Kidney tubule cell (primary cell): Measurements from ENCODE around the gene DHX8.

Source experiments
- DNase-seq: peaks from one replicate; pipeline ENCODE4 v3.0.0-alpha.2; 2018; ENCODE audit warnings: low spot score

DHX8 gene

DNA sequence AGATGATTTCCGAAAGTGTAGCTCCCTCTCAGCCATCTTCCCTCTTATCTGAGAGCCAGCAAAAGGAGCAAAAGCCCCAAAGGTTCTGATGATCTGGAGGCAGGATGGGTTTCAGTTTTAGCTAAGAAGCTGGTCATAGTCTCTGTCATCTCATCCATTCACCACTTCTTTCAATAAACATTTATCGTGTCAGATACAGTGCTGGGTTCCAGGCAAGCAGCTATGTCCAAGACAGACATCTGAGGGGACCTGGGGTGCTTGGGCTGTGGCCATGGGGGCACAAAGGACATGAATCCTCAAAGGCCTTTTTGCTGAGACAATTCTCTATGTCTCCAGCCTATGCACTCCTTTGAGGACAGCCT is 63.4 kb downstream of the DHX8 start:
- no peak for DNase-seq

DNA sequence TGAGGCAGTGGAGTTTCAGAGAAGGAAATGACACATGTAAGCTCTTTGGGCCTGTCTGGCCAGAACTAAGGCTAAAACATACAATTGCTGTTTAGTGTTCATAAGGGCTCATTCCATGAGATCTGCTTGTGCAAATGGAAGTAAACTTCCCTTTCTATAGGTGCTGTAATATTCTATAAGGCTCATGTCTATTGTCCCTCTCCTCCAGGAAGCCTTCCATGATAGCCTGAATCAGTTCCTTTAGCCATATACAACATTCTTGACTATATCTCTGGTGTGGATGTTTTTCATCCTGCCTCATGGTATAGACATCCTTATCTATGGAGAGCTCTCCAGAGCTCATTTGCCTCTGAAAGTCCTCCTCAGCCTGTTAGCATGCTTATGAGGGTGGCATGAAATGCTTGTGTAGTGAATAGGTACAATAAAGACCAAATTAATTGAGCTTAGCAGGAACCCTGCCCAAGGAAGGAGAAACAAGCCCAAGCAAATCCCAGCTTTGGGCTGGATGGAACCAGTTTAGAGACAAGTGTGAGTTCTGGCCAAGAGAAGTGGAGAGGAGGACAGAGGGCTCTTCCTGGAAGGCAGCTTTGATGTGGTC is 64.0 kb downstream of the DHX8 start:
- no peak for DNase-seq

DNA sequence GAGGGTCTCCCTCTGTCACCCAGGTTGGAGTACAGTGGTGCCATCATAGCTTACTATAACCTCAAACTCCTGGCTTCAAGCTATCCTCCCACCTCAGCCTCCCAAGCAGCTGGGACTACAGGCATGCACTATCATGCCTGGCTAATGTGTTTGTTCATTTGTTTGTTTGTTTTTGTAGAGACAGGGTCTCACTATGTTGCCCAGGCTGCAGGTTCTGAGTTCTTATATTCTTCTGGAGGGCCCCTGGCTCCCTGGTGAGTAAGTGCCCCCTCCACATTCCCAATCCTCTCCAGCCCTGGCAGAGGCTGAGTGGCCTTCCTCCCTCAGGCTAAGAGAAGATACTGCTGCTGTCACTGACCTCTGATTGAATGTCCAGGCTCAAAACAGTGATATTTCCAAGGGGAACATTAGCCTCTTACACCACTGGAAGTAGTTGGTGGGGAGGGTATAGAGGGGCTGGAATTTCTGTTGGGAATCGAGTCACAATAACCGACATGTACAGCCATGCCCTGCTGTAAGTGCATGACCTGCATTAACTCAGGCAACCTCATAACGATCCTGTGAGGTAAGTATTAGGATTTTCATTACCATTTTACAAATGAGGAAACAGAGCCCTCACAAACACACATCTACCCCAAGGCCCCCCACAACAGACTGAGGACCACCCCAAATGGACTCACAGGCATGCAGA is 65.1 kb downstream of the DHX8 start:
- DNase-seq = no peak

DNA sequence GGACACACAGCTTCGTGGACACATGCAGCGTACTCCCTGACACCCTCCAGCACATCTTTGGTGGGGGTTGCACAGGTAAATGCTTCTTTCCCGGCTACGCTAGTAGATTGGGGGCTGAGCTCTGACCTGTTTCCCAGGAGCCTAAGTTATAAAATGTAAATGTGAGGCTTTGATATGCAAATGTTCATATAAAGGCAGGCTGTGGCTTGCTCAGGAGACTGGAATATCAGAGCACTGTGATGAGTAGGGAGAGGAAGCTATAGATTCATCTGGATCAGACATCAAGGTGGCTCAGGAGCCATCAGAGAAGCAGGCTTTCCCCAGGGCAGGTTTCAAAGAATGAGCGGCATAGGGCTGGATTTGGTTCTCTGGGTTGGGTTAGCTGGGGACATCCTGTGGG is 65.7 kb downstream of the DHX8 start:
- no peak for DNase-seq

DNA sequence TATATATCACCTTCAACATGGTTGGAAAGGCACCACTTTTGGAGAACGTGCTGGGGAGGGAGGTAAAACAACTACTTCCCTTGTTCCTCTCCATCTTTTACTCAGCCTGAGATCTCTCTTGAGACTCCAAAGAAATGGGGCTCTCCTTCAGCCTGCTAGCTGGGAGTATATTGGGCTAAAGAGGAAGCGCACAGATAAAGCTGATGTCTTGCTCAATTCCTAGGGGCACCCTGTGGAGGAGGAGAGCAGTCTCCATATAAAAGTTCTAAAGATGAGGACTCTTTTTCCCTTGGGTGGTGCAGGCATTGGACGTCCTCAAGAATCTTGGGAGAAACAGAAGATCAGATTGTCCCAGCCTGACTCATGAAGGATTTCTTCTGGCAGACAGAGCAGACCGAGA is 67.0 kb downstream of the DHX8 start:
- no peak for DNase-seq

DNA sequence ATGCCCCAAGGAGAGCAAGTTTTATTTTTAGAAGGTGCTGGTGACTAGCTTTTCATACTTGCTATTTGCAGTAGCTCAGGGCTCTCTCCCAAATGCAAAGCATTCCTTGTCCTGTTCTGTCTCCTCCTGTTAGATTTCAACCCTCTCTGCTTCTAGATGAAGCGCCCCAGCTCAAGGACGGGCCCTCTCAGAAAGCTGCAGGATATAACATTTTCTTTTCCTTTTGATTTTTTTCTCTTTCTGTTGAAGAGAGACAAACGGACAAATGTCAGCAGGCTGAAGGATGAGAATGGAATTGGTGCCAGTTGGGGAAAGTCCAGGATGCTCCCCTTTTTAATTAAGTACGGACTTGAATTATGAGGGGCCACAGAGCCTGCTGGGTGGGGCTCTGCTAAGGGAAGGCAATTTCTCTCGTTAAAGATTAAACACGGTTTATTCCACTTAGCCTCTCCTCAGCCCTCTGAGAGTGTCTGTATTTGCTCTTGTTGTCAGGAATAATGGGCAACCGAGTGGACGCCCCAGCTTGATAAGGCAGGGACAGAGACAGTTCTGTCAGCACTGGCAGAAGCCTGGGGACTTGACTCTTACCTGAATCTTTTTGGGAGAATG is 68.6 kb downstream of the DHX8 start:
- DNase-seq = no peak

DNA sequence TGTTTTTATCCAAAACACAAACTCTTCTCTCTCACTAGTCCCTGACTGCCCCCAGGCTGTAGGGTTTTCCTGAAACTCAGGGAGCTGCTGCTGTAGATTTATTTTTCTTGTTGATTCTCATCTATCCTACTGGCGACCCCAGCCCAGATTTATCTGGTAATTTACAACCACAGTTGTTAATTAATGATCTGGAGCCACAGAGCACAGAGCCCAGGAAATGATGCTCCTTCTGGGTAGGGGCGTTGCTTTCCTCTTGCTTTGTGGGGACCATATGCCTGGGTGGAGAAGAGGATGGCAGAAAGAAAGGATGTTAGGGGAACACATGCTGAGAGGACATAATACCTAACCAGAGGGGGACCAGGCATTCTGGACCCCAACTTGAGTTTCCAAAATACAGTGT is 69.8 kb downstream of the DHX8 start:
- DNase-seq = no peak

DNA sequence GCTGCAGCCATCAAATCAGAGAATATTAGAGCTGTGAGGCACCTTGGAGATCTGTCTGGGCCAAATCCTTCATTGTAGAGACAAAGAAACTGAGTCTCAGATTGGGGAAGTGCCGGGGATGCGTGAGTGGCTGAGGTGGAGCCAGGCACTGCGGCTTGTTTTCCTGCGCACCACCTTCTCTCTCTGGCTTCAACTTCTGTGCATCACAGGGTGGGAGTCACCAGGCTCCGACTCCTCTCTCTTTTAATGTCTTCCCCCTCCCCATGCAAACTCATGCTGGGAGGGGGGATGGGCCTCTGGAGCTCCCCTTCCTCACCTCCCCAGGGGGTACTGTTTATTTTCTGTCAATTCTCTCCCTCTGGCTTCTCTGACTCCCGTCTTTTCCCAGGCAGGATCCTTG is 71.1 kb downstream of the DHX8 start:
- DNase-seq = no peak

DNA sequence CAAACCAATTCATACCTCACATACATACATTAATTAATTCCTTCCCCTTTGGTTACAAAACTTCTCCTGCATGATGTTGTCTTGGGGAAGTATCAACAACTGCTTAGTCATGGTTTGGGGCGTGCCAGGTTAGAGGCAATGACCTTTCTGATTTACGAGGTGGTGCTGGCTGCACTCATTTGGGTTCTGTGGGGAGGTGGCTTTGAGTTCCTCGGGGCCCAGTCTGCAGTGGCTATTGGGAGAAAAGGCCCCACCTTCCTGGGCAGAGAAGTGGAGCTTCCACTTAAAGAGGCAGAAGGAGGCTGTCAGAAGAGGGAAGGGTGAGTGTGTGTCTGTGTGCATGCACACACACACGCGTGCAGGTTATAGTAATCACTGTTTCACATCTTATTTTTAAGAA is 72.5 kb downstream of the DHX8 start:
- DNase-seq = peak; percentile 29

DNA sequence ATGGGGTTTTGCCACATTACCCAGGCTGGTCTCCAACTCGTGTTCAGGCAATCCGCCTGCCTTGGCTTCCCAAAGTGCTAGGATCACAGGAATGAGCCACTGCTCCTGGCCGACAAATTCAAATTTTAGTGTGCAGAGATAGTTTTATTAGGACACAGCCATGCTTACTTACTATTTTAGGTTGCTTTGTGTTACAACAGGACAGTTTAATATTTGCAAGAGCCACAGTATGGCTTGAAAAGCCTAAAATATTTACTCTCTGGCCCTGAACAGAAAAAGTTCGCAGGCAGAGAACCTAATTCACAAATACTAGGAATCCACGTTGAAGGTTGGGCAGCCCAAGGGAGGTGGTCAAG is 75.0 kb downstream of the DHX8 start:
- no peak for DNase-seq

DNA sequence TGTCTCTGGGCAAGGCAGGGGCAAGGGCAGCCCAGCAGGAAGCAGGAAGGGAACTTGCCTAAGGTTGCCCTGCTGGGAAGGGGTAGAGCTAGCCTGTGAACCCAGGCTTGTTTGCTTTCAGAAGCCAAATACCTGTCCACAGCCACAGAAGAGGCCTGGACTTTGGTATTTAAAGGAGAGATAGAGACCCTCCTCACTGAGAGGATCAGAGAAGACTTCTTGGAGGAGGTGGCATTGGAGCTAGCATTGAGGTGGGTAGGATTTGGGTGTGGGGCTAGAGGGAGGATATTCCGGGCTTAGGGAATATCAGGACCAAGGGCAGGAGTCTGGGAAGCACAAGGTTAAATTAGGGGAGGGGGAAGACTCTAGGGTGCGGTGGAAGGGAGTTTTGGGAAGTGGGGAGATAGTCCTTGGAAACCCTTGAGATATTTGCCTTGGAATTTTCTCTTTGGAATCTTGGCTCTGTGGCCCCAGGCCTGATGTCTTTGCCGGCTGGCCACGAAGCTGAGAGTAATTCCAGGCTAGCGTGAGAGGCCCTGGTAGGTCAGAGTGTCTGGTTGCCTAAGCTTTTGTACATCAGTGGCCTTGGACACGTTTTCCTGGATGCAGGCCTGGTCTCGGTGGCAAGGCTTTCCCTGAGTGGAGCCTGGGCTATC is 75.5 kb downstream of the DHX8 start:
- no peak for DNase-seq

DNA sequence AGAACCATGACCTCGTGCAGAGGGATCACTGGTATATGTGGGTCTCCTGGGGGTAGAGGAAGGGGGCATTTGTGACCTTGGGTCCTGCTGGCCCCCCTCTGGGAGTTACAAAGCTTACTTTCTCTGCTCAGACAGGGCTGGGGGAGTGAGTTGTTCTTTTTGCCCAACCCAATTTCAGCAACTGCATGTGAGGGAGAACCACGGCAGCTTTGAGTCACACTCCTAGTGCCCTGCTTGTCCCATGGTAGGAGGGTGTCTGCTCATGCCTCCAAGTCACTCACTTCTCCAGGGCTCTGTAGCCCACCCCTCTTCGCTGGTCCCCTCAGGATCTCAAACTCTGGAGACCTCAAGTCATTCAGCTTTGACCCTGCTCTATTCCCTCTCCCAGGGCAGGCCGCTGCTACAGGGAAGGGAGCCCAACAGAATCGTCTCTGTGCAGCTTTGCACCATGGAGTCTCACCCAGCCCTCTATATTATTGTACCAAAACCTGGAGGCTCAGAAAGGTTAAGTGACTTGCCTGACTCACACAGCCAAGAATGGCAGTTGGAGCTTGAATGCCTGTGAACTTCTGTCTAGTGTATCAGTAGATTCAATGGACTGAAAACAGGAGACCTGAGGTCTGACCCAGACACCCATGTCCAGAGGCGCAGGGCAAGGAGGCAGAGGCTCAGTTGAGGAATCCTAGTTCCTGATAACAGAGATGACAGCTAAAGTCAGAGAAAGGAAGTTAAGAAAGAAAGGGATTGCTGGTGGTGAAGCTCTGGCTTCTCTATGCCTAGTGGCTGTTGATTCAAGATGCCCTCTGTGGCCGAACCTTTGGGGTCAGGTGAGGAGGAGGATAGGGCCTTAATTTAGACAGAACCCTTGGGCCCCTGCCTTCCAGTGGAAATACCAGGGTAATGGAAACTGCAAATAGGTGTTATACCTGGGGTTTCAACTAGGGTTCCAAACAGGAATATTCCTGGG is 77.0 kb downstream of the DHX8 start:
- DNase-seq = no peak

DNA sequence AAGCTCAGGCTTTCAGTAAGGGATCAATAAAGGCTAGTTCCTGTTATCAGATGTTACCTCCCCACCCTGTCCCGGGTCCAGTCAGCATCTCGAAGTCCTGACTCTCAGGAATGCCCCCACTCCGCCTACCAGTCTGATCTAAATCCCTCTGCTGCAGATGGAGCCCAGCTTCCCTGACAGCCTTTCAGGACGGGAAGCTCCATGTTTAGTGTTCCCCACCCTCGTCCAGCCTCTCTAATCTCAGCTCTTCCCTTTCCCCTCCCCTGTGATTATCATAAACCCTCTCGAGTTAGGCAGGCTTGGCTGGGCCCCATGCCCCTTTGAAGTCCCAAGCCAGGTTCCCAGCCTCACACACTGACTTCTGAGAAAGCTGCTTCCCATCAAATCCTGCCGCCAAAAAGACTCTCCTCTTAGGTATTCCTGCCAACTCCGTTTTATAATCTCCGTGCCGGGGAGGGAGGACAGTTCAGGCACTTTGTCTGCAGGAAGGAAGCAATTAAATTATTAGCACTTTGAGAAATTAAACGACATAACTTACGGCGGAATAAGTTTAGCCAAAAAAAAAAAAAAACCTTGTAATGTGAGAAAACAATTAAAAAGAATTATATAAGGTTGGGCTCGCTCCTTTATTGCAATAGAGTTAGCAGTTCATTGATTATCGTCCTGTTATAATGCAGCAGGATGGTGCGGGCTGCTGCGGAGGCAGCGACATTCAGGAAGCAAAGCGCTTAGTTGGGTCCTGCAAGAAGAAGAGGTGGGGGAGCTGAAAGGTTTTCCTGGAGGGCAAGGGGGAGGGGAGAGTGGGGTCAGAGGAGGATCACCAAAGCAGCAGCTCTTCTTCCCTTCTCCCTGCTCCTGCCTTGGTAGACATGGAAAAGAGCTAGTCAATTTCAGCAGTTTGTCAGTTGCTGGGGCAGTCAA is 79.2 kb downstream of the DHX8 start:
- DNase-seq = no peak

DNA sequence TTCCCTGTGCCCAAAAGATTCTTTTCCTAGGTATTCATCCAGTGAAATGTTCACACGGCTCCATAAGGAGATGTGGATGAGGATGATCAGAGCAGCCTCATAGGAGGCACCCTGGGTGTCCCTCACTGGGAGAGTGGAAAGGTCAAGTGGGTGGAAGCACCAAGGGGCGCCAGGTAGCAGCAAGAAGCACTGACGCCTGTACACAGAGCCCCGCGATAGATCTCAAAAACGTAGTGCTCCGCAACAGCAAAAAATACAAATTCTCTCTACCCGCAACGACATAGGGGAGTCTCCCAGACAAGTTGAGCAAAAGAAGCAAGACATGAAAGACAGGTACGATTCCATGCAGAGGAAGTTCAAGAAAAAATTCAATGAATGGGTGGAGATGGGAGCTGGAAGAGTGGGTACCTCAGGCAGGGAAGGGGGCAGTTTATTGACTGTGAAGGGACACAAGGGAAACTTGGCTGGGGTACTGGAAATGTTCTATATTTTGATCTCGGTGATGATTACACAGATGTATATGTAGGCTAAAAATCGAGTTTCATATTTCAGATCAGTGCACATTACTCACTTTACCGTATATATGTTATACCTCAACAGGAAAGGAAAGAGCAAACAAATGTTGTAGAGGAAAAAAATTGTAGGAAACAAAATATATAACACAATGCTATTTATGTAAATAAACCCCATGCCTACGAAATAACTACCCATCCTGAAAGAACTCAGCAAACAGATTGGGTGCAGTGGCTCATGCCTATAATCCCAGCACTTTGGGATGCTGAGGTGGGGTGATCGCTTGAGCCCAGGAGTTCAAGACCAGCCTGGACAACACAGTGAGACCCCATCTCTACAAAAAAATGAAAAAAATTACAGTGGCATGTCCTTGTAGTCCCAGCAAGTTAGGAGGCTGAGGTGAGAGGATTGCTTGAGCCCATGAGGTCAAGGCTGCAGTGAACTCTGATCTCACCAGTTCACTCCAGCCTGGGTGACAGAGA is 80.1 kb downstream of the DHX8 start:
- DNase-seq = no peak

DNA sequence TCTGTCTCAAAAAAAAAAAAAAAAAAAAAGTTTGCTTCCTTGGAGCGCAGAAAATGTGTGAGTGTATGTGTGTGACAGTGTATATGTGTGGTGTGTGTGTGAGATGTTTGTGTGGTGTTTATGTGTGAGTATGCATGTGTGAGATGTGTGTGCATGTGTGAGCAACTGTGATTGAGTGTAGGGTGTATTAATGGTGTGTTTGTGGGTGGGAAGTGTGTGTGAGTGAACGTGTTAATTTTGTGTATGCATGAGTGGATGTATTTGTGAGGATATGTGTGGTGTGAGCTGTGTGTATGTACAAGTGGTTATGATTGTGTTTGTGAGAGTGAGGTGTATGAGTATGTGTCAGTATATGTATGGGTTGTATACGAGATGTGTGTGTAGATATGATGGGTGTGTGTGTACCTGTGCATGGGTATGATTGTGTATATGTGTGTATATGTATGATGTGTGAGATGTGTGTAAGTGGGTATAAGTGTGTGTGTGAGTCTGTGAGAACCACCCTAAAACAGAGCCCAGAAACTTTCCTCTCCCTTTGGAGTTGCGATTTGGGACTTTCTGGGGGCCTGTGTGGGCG is 84.8 kb downstream of the DHX8 start:
- no peak for DNase-seq

DNA sequence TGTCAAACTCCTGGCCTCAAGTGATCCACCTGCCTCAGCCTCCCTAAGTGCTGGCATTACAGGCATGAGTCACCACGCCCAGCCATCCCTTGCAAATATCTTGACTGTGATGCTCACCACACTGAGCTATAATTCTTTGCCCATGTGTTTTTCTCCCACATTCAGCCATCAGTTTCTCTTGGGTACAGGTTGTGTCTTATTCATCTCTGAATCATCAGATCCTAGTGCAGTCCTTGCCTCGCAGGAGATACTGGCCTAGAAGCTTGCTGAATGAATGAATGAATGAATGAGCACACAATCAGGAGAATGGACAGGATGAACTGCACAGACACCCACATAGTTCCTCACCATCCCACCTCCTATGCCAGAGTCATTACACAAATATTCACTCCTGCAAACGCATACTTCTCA is 86.7 kb downstream of the DHX8 start:
- peak; percentile 97 for DNase-seq

DNA sequence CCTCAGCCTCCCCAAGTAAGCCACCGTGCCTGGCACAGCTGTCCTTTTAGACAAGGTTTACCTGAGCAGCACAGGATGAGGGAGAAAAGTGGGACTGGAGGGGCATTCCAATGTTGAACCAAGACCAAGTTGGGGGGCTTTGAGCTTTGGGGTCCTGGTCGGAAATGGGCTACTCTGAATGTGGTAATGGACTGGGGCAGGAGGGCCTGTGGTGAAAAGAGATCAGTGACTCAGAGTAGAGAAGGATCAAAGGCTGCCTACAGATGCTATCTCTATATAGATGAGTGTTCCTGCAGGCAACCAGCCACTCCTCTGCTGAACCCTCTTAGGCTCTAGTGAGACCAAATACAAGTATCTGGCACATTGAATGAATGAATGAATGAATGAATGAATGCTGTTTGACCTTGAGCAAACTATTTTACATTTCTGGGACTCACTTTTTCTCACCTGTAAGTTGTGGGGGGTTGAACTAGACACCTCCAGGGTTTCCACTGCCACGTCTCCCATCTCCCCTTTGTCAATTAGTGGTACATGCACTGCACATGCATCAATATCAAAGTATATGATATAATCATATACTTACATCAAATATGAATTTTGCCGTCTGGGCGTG is 88.7 kb downstream of the DHX8 start:
- no peak for DNase-seq

DNA sequence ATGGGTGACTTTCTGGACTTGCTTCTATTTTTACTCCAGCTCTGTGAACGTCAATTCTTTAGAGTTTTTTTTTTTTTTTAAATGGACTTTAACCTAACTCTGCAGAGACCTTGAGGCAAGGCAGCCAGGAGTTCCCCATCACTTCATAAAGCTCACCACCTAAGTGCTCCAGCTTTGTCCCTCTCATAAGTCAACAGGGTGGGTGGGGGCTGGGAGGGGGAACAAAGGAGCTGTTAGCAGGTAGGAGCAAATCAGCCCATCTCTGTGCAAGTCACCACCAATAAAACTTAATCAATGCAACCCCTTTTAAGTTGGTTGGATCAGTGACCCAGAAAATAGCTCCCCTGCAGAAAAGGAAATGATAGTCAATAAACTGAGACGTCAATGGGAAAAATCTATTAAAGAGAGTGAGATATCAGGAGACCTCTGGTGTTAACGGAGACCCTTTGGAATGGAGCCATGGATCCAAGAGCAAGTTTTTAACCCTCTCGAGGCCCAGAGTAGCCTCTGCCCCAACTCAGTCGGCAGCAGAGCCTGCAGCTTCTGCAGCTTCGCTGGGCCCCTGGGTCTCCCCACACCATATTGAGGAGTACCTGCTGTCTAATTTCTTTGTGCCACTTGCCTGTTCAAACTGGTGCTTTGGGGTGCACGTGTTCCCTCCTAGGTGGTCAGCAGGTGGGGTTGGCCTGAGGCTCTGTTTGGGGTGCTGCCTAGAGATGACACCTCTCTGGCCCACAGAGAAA is 90.0 kb downstream of the DHX8 start:
- no peak for DNase-seq
